Fibroblast of peridontal ligament (primary cell): ENCODE results near the gene MLXIP.
A peak's percentile ranks its signal among the peaks of the same experiment; 100 is the strongest.
"Not testable (repeated sequence)": the region's sequence is repeated elsewhere in the genome, so short reads cannot be mapped to it uniquely, and the experiment has no call there.

Experiments
- DNase-seq: peaks from one replicate; pipeline ENCODE4 v3.0.0-alpha.2; 2010; ENCODE audit errors: extremely low read depth

MLXIP gene

GRCh38 chr12:122054842-122055520 is 23.6 kb upstream of the MLXIP start:
- no peak for DNase-seq

GRCh38 chr12:122056406-122056805 is 22.1 kb upstream of the MLXIP start:
- DNase-seq: not testable (repeated sequence)

GRCh38 chr12:122057007-122057735 is 21.4 kb upstream of the MLXIP start:
- DNase-seq: no peak

GRCh38 chr12:122057769-122058168 is 20.8 kb upstream of the MLXIP start:
- no peak for DNase-seq

- DNase-seq: no peak
These were observed 19.9 kb upstream of the MLXIP start for GRCh38 chr12:122058549-122059149.

GRCh38 chr12:122059203-122059960 is 19.2 kb upstream of the MLXIP start:
- no peak for DNase-seq

GRCh38 chr12:122060081-122060501 is 18.5 kb upstream of the MLXIP start:
- no peak for DNase-seq

- no peak for DNase-seq
These were observed 17.3 kb upstream of the MLXIP start for GRCh38 chr12:122061253-122061652.

GRCh38 chr12:122062832-122063693 is 15.5 kb upstream of the MLXIP start:
- peak; percentile 65 for DNase-seq

- no peak for DNase-seq
These were observed 14.9 kb upstream of the MLXIP start for GRCh38 chr12:122063694-122064024.

GRCh38 chr12:122064025-122064777 is 14.4 kb upstream of the MLXIP start:
- peak; percentile 82 for DNase-seq

GRCh38 chr12:122064780-122065588 is 13.6 kb upstream of the MLXIP start:
- DNase-seq: peak; percentile 81

- DNase-seq: no peak
These were observed 11.0 kb upstream of the MLXIP start for GRCh38 chr12:122067548-122067947.

- DNase-seq: peak; percentile 91
These were observed 10.6 kb upstream of the MLXIP start for GRCh38 chr12:122067966-122068365.

GRCh38 chr12:122072031-122072970 is 6.3 kb upstream of the MLXIP start:
- peak; percentile 95 for DNase-seq

- DNase-seq: no peak
These were observed 4.7 kb upstream of the MLXIP start for GRCh38 chr12:122073815-122074214.

- DNase-seq: no peak
These were observed 1.6 kb upstream of the MLXIP start for GRCh38 chr12:122076743-122077495.

GRCh38 chr12:122079033-122079531 is 526 bp downstream of the MLXIP start:
- no peak for DNase-seq
